ENCODE results near the gene CDS2. TPM values are rescaled to one million over a fixed set of nuclear protein-coding genes. Genes with fewer than 3 reads are reported as not detected.
A peak's percentile ranks its signal among the peaks of the same experiment; 100 is the strongest.

Gene CDS2
- total and polyA plus RNA-seq, 2 of the 13 experiments (the other 11 are each of a cell fraction or from before 2014, with no cell fraction given): 81.3 to 153 TPM

GRCh38 chr20:5078399-5078958 lies 48.3 kb upstream of the CDS2 start (continued):
- TF ChIP-seq ZNF703 (CRISPR knock-in tag; IDR thresholded peaks at IDR 0.05; ENCODE audit: borderline replicate concordance) (no peak), ZNF569 (CRISPR knock-in tag; IDR thresholded peaks at IDR 0.05; ENCODE audit: borderline replicate concordance) (no peak), RFXAP (CRISPR knock-in tag; IDR thresholded peaks at IDR 0.05; ENCODE audit: borderline replicate concordance) (0 out of 2 replicates have a peak, but pooled peaks have one; percentile 23), ZNF414 (CRISPR knock-in tag; IDR thresholded peaks at IDR 0.05) (no peak), ZMYM3 (CRISPR knock-in tag; IDR thresholded peaks at IDR 0.05) (peak; percentile 98), HDAC1 (CRISPR knock-in tag; IDR thresholded peaks at IDR 0.05) (peak; percentile 34; the same call in 1 of the 2 replicates), JUNB (CRISPR knock-in tag; IDR thresholded peaks at IDR 0.05; ENCODE audit: borderline replicate concordance) (no peak), ZNF883 (CRISPR knock-in tag; IDR thresholded peaks at IDR 0.05; ENCODE audit: not compliant biosample characterization) (no peak), TRIM22 (IDR thresholded peaks at IDR 0.05) (no peak), HBP1 (CRISPR knock-in tag; IDR thresholded peaks at IDR 0.05; ENCODE audit: low read depth) (no peak), ZNF441 (CRISPR knock-in tag; IDR thresholded peaks at IDR 0.05; ENCODE audit: borderline replicate concordance) (no peak), SALL1 (CRISPR knock-in tag; IDR thresholded peaks at IDR 0.05) (peak; percentile 53), POLR2G (IDR thresholded peaks at IDR 0.05; ENCODE audit: low read depth, low read length) (no peak), SOX6 (IDR thresholded peaks at IDR 0.05) (no peak), SOX6 (CRISPR knock-in tag; IDR thresholded peaks at IDR 0.05) (peak; percentile 63; the same call in 1 of the 2 replicates), SNAPC4 (CRISPR knock-in tag; IDR thresholded peaks at IDR 0.05) (no peak), ZBTB7A (CRISPR knock-in tag; IDR thresholded peaks at IDR 0.05) (peak; percentile 34; the same call in 1 of the 2 replicates), BCL3 (CRISPR knock-in tag; IDR thresholded peaks at IDR 0.05) (peak; percentile 41; the same call in 1 of the 2 replicates), PAF1 (CRISPR knock-in tag; IDR thresholded peaks at IDR 0.05) (no peak), SNAPC5 (CRISPR knock-in tag; IDR thresholded peaks at IDR 0.05; ENCODE audit: borderline replicate concordance) (no peak)

Measured in HepG2 (cell line).